ENCODE measurements around the gene GGTLC2.
"Not testable (repeated sequence)": the region's sequence is repeated elsewhere in the genome, so short reads cannot be mapped to it uniquely, and the experiment has no call there.

Gene GGTLC2

DNA sequence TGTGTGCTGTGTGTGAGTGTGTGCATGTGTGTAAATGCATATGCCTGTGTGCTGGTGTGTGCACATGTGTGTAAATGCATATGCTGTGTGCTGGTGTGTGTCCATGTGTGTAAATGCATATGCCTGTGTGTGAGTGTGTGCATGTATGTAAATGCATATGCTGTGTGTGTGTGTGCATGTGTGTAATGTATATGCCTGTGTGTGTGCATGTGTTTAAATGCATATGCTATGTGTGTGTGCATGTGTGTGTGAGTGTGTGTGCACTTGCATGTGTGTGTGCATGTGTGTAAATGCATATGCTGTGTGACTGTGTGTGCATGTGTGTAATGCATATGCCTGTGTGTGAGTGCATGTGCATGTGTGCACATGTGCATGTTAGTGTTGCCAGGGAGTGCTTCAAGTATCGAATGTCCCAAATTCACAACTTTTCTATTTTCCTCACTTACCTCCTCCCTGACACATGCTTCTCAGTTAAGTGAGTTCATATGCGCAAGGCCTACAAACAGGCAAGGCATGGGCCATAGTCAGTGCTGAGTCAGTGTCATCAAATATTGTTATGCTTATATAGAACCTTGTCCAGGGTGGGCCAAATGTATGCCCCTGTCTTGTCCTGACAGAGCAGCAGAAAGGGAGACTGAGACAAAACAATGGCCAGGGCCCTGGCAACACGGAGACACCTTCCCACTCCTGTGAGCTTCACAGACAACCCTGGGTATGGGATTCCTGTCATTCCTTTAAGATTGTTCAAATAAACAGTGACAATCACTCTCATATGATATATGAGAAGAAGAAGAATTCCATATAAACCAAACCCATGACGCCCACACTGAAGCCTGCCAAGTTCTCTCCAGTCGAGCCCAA lies 38.6 kb downstream of the GGTLC2 start:
- no peaks in the 10 kb centered on the region for H3K9me3 Mint-ChIP-seq
- H3K27me3 Mint-ChIP-seq, result peaks cover 0 to 7% of the 10 kb centered on the region in 2 donors
- ATAC-seq (replicated peaks) (no peak), DNase-seq (no peak)
- no peak overlapping the region for H3K4me3 Mint-ChIP-seq
- no peaks in the 10 kb centered on the region for H3K36me3 Mint-ChIP-seq (ENCODE audit: insufficient read depth)
- H3K4me1 Mint-ChIP-seq (ENCODE audit: low read depth in 2 of 2), result peaks cover 0 to 3% of the 10 kb centered on the region in 2 donors
- no peak overlapping the region for H3K27ac Mint-ChIP-seq

DNA sequence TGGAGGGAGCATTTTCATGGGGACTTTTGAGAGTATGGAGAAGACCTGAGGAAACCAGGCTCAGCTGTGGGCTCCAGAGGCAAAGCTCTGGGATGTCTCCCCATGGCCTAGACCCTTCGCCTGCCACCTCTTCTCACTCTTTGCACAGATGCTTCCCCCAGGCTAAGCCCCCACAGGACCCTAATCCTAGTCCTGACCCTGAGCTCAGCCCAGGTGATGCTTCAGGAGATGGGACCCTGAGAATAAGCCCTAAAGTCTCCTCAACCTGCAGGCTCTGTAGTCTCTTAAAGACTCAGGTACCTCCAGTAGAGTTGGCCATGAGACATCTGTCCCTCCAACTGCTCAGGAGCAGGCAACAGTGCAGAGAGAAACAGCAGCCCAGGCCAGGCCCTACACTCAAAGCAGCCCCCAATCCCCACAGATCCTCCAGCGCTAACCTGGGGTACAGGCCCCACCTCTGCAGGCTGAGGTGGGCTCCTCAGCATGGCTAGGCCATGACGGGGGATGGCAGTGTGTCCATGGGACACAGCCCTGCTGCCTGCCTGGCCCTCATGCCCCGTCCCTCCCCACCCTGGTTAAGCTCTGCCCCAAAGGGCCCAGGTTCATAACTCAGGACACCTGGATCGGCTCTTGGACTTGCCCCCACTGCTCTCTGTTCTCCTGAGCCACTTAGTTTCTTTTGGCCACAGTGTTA lies 39.4 kb downstream of the GGTLC2 start:
- peaks cover 0 to 7% of the 10 kb centered on the region in 2 donors for H3K27me3 Mint-ChIP-seq
- no peak overlapping the region for H3K4me3 Mint-ChIP-seq
- peaks cover 0 to 3% of the 10 kb centered on the region in 2 donors for H3K4me1 Mint-ChIP-seq (ENCODE audit: low read depth in 2 of 2)
- H3K27ac Mint-ChIP-seq, result no peak overlapping the region
- ATAC-seq (replicated peaks) (no peak), DNase-seq (no peak)
- H3K36me3 Mint-ChIP-seq (ENCODE audit: insufficient read depth), result no peaks in the 10 kb centered on the region
- H3K9me3 Mint-ChIP-seq, result no peaks in the 10 kb centered on the region

DNA sequence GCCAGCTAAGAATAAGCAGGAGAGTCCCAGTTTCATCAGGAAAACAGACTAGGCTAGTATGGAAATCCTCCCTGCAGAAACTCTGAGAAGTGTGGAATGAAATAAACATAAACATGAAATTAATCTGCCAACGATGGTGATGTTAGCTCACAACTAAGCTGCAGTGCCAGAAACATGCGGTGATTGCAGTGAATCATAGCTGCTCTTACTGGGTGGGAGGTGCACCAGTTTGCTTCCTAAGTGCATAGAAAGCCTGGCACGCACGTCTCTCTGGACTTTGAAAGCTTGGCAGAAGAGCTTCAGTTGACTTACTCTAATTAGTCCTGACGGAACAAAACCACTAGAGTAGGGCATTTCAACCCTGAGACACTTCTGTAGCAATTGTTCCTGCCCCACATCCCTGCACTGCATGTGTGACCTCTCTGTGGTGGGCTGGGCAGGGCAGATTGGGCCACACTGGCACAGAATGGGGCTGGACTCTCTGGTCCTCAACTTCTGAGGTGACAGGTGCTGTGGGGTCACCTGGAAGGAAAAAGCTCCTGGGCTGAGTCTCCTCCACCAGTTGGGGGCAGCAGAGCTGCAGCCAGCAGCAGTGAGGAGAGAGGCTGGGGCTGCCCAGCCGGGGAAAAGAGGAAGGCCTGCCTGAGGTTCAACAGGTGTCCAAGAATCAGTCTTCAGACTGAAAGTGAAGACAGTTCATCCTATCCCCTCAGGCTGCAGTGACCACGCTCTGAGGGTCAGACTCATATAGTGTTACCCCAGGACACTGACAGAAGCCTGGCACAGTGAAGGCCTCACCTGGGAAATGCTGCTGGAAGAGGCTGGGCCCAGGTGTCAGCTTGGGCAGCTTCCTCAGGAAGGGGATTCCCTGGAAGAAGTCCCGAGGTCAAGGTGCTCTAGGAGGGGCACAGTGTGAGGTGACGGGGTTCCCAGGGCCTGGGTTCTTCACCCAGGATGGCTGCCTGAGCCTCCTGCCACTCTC lies 40.5 kb downstream of the GGTLC2 start:
- Mint-ChIP-seq H3K36me3 (ENCODE audit: insufficient read depth) (no peaks in the 10 kb centered on the region), H3K4me3 (no peak overlapping the region), H3K9me3 (no peaks in the 10 kb centered on the region), H3K27ac (no peak overlapping the region), H3K4me1 (ENCODE audit: low read depth in 2 of 2) (peaks cover 0 to 3% of the 10 kb centered on the region in 2 donors), H3K27me3 (peaks cover 0 to 7% of the 10 kb centered on the region in 2 donors)
- ATAC-seq (replicated peaks), result no peak
- DNase-seq, result no peak

DNA sequence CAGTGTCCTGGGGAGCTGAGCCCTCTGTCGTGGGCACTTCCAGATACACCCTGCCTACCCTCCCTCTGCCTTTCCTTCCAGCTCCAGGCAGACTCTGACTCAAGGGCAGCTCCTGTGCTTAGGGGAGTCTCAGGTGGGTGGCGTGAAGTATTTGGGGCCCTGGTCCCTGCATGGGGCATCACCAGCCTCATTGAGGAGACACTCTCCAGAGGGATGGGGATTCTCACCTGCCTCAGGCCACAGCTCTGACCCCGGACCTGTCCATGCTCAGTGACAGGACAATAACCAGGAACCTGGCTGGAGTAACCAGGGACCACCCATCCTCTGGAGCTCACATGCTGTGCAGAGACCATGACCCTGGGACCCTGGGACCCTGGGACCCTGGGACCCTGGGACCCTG lies 41.2 kb downstream of the GGTLC2 start:
- no peak for DNase-seq
- H3K4me1 Mint-ChIP-seq (ENCODE audit: low read depth in 2 of 2), result peaks cover 0 to 3% of the 10 kb centered on the region in 2 donors
- no peak overlapping the region for H3K4me3 Mint-ChIP-seq

DNA sequence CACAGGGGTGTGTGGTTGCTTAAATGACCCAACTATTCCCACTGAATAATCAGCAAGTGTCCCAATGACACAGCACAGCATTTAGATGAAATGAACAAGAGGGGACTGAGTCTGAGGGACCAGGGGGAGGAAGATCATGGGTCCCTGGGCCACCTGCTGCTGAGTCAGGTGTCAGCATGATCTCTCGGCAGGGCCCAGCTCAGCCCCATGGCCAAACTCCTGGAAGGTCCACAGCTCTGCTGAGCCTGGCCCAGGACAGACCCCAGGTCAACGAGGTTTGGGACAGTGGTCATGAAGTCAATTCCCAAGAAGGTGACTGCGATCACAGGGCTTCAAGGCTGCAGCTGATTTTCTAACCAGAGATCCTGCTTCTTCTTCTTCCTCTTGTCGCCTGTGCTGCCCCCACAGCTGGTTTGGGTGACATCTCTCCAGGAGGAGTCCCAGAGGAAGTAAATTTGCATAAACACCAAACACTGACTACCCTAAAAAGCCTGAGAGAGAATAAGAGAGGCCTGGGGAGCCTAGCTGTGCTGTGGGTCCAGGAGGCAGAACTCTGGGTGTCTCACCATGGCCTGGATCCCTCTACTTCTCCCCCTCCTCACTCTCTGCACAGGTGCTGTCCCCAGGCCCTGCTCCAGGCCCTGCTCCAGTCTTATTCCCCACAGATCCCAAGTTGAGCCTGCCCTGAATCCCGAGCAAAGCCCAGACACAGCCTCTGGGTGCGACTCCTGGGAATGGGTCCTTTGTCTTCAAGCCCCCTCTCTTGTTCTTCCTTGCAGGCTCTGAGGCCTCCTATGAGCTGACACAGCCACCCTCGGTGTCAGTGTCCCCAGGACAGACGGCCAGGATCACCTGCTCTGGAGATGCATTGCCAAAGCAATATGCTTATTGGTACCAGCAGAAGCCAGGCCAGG lies 42.0 kb downstream of the GGTLC2 start:
- DNase-seq; H3K27ac Mint-ChIP-seq; H3K4me3 Mint-ChIP-seq; H3K36me3 Mint-ChIP-seq (ENCODE audit: insufficient read depth); H3K4me1 Mint-ChIP-seq (ENCODE audit: low read depth in 2 of 2); ATAC-seq (replicated peaks); H3K27me3 Mint-ChIP-seq; H3K9me3 Mint-ChIP-seq: not testable (repeated sequence)

More for the DNA sequence above, 41.2 kb downstream of the GGTLC2 start:
- Mint-ChIP-seq H3K9me3 (no peaks in the 10 kb centered on the region), H3K27me3 (peaks cover 0 to 3% of the 10 kb centered on the region in 2 donors), H3K36me3 (ENCODE audit: insufficient read depth) (no peaks in the 10 kb centered on the region), H3K27ac (no peak overlapping the region)
- ATAC-seq (replicated peaks), result no peak

DNA sequence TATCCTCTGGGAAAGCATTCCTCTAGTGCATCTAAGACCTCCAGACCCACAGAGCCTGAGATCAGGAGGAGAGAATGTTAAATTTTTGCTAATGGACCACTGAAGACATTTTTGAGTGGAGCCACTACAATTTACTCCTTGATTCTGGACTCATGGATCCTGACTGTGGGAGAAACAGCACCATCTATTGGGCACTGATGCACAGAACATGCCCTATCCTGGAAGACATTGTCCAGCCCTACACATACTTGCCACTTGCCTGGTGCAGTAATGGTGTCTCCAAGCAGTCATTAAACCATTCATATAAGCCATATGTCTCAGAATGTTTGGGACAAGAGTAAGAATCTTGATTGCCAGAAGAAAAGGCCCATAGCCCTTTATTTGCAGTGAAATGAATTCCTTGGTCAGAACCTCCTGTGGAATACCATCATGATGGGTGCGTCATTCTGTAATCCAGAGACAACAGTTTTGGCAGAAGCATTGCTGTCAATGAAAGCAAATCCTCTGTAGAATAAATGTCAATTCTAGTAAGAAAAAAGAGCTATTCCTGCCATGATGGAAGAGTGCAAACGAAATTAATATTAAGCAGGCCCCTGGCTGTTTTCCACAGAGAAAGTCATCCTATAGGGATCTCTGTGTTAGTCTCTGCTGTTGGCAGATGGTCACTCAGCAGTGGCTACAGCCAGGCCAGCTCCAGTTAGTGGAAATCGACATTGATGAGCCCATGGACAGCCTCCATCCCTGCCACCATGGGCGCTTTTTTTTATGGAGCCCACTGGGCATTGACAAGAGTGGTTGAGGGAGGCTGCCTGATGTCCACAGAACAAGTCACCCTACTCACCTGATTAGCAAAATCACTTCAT lies 43.5 kb downstream of the GGTLC2 start:
- DNase-seq (peak in 1 of 3 experiments; percentile 9), ATAC-seq (replicated peaks) (peak; percentile 61)
- Mint-ChIP-seq H3K4me3 (no peak overlapping the region), H3K4me1 (ENCODE audit: low read depth in 2 of 2) (peaks cover 0 to 3% of the 10 kb centered on the region in 2 donors), H3K27me3 (no peaks in the 10 kb centered on the region), H3K27ac (no peak overlapping the region), H3K36me3 (ENCODE audit: insufficient read depth) (no peaks in the 10 kb centered on the region), H3K9me3 (no peaks in the 10 kb centered on the region)

DNA sequence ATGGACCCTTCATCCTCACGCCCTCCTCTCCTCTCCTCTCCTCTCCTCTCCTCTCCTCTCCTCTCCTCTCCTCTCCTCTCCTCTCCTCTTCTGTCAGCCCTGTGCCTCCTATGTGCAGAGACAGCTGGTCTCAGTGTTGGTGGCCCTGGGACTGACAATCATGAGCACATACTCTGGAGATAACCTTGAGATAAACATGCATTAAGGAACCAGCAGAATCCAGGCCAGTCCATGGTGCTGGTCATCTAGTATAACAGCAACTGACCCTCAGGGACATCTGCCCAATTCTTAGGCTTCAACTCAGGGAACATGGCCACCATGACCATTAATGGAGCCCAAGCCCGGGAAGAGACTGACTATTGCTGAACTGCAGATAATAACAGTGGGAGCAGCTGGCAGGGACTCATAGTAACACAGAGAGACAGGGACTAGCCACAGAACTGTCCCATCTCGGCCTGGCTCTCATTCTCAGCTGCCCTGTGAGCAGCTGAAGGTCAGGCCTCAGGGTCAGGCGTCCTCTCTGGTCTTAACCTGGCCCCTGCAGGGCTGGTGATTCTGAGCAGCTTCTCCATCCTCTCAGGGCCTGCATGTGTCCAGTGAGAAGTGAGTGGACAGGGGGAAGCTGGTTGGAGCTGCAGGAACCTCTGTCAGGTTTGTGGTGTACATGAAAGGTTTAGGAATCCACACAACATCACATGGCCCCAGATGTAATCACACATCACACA lies 45.4 kb downstream of the GGTLC2 start:
- H3K36me3 Mint-ChIP-seq (ENCODE audit: insufficient read depth), result no peaks in the 10 kb centered on the region
- no peak overlapping the region for H3K27ac Mint-ChIP-seq
- no peaks in the 10 kb centered on the region for H3K9me3 Mint-ChIP-seq
- H3K27me3 Mint-ChIP-seq, result no peaks in the 10 kb centered on the region
- H3K4me3 Mint-ChIP-seq, result no peak overlapping the region
- H3K4me1 Mint-ChIP-seq (ENCODE audit: low read depth in 2 of 2), result peaks cover 6 to 7% of the 10 kb centered on the region in 2 donors
- DNase-seq (no peak), ATAC-seq (replicated peaks) (no peak)

DNA sequence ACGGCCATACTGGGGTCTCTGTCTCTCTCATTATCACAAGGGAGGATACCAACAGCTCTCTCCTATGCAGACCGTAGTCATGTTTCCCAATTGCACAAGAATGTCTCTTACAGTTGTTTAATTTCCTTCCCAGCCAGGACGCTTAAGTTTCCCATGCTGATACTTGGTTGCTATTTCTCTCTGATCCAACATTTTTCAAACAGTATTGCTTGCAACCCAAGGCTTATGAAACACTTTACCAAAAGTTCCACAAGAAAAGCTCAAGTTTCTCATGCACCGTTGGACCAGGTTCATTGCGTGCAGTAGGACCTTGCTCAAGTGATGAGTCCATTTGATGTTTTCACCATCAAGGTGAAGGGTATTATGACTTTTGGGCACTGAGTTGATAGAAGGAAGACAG lies 46.6 kb downstream of the GGTLC2 start:
- Mint-ChIP-seq H3K9me3 (no peaks in the 10 kb centered on the region), H3K27me3 (peaks cover 0 to 3% of the 10 kb centered on the region in 2 donors), H3K4me3 (no peak overlapping the region), H3K4me1 (ENCODE audit: low read depth in 2 of 2) (peaks cover 5 to 6% of the 10 kb centered on the region in 2 donors), H3K36me3 (ENCODE audit: insufficient read depth) (no peaks in the 10 kb centered on the region), H3K27ac (no peak overlapping the region)
- DNase-seq, result no peak
- ATAC-seq (replicated peaks), result no peak

DNA sequence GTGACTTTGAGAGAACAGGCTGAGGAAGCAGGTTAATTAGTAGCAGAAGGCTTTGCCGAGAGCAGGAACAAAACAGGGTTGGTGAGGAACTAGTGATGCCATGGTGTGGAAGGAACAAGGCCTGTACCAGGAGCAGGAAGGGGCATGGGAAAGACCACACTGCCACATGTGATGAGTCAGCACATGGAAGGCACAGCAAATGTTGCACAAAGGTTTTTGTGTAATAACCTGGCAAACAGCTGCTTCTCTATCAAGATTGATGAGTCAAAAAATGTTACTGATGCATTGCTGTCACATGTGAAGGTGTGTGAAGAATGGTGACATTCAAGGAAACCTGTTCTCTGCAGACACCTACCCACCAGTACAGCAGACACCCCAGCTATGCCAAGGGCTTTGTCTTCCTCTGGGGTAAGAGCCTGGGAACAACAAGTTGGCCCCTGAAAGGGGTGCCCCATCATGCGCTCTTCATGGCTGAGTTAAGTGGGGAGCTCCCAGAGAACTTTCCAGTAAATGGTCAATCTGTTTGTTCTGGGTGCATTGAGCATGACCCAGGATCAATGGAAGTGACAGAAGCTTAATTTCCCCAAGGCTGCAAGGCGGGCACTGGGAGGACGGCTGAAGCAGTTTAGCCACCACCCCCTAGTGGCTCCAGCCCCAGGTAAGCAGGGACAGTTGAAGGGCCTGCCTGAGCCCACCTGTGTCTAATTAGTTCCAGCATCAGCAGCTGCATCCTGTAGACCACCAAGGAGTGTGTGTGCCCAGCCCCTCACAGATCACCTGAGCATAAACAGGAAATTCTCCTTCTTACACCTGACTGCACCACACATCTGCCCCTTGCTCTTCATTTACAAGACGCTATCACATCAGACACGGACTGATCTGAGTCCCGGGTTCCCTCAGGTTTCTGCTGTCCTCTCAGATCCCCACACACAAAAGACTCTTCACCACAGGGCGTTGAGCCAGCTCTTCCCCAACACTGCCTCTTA lies 47.6 kb downstream of the GGTLC2 start:
- Mint-ChIP-seq H3K4me3 (no peak overlapping the region), H3K27me3 (peaks cover 0 to 6% of the 10 kb centered on the region in 2 donors), H3K9me3 (no peaks in the 10 kb centered on the region), H3K4me1 (ENCODE audit: low read depth in 2 of 2) (peaks cover 5 to 6% of the 10 kb centered on the region in 2 donors), H3K36me3 (ENCODE audit: insufficient read depth) (no peaks in the 10 kb centered on the region), H3K27ac (no peak overlapping the region)
- no peak for ATAC-seq (replicated peaks)
- DNase-seq, result no peak

DNA sequence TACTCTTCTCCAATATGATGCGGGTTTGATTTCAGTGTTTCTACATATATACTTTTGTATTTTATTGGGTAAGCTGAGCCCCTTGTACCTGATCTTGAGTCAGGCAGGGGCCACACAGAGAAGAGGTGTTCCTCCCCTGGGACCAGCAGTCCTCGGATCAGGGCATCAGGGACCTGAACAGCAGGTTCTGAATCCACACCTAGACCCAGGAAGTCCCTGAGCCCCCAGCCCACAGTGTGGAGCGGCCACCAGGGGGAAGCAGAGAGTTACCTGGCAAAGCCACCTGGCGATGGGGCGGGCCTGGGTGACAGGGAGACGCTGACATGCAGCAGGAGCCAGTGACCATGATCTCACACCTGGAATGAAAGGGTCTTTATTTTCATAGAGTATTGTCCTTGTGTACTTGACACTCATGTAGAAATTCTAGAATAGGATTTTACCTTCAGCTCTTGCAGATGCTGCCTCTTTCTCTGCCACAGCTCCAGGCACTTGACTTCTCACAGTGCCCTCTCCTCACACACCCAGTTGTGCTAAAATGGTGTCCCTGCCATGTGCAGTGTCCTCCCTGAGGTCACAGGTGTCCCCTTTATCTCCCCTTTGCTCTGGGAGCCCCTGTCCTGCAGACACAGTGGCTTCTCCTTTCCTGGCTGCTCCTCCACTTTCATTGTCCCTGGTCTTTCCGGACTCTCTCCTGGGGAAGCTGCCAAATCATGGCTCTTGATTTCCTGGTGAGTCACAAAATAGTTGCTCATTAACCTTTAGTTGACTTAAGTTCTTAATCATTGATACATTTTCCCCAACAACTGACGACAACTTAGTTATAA lies 48.5 kb downstream of the GGTLC2 start:
- H3K36me3 Mint-ChIP-seq (ENCODE audit: insufficient read depth), result no peaks in the 10 kb centered on the region
- DNase-seq, result peak; percentile 59 to 68 (median 65)
- no peak overlapping the region for H3K4me3 Mint-ChIP-seq
- ATAC-seq (replicated peaks), result peak; percentile 69
- H3K4me1 Mint-ChIP-seq (ENCODE audit: low read depth in 2 of 2), result peaks cover 5 to 6% of the 10 kb centered on the region in 2 donors
- H3K9me3 Mint-ChIP-seq, result no peaks in the 10 kb centered on the region
- H3K27me3 Mint-ChIP-seq, result peaks cover 0 to 6% of the 10 kb centered on the region in 2 donors
- peak overlapping the region in 1 of 2 donors; percentile 78 for H3K27ac Mint-ChIP-seq

All from effector memory CD8-positive, alpha-beta T cell (primary cell).